Ectodermal cell (in vitro differentiated cells): ENCODE results near the gene SMAD7.

ENCODE experiments used
- H3K27ac ChIP-seq: 2 replicates; pipeline ENCODE4 v1.7.0; 2013; ENCODE audit warnings: mild to moderate bottlenecking, low read depth, low read length; ENCODE audit not compliant: insufficient read depth, poor library complexity, severe bottlenecking
- H3K27me3 ChIP-seq: 2 replicates; pipeline ENCODE4 v1.7.0; 2013; ENCODE audit warnings: mild to moderate bottlenecking, low read length; ENCODE audit not compliant: insufficient read depth, control insufficient read depth, poor library complexity, severe bottlenecking
- H3K36me3 ChIP-seq: one replicate; pipeline ENCODE4 v1.7.0; 2013; ENCODE audit warnings: low read length; ENCODE audit not compliant: control insufficient read depth, insufficient read depth
- H3K4me1 ChIP-seq: one replicate; pipeline ENCODE4 v1.7.0; 2013; ENCODE audit warnings: low read length; ENCODE audit not compliant: control insufficient read depth, insufficient read depth
- H3K4me3 ChIP-seq: 2 replicates; pipeline ENCODE4 v1.7.0; 2013; ENCODE audit warnings: low read depth, low read length, control low read depth; ENCODE audit not compliant: insufficient read depth
- H3K9me3 ChIP-seq: 2 replicates; pipeline ENCODE4 v1.7.0; 2013; ENCODE audit warnings: mild to moderate bottlenecking, low read length, moderate library complexity; ENCODE audit not compliant: control insufficient read depth
- WGBS, 2 experiments: methylation state at CpG; one replicate each; pipeline ENCODE4 v1.1.7; 2013; ENCODE audit warnings: missing lambda C conversion rate in 2 of 2; 5-methylcytosine and 5-hydroxymethylcytosine counted together

The SMAD7 gene

GRCh38 chr18:48958951-48959350 is 8.2 kb upstream of the SMAD7 start:
- WGBS, 2 experiments, result 82 to 84% methylated on average over 6 of the region's 6 CpGs
- no peak overlapping the region for H3K4me3 ChIP-seq
- H3K9me3 ChIP-seq, result no peaks in the 10 kb centered on the region
- H3K27ac ChIP-seq, result no peak overlapping the region
- H3K4me1 ChIP-seq, result peaks cover 27% of the 10 kb centered on the region
- no peaks in the 10 kb centered on the region for H3K36me3 ChIP-seq
- peaks cover 35% of the 10 kb centered on the region for H3K27me3 ChIP-seq

- Histone ChIP-seq H3K36me3 (no peaks in the 10 kb centered on the region), H3K4me1 (peaks cover 20% of the 10 kb centered on the region), H3K27ac (no peak overlapping the region), H3K9me3 (no peaks in the 10 kb centered on the region), H3K27me3 (peaks cover 44% of the 10 kb centered on the region), H3K4me3 (no peak overlapping the region)
- WGBS, 2 experiments, result 82 to 84% methylated on average over 4 of the region's 4 CpGs
These were observed 6.9 kb upstream of the SMAD7 start for GRCh38 chr18:48957616-48958015.

GRCh38 chr18:48957136-48957535 is 6.4 kb upstream of the SMAD7 start:
- H3K4me1 ChIP-seq, result peaks cover 18% of the 10 kb centered on the region

GRCh38 chr18:48956356-48956755 is 5.6 kb upstream of the SMAD7 start:
- Histone ChIP-seq H3K4me3 (no peak overlapping the region), H3K27ac (no peak overlapping the region), H3K36me3 (no peaks in the 10 kb centered on the region), H3K9me3 (no peaks in the 10 kb centered on the region), H3K27me3 (peaks cover 44% of the 10 kb centered on the region), H3K4me1 (peaks cover 18% of the 10 kb centered on the region)
- WGBS, 2 experiments, result 75 to 91% methylated on average over 1 of the region's 1 CpG

More at GRCh38 chr18:48957136-48957535, 6.4 kb upstream of the SMAD7 start:
- H3K36me3 ChIP-seq, result no peaks in the 10 kb centered on the region
- 93% methylated on average over 8 of the region's 8 CpGs for WGBS, 2 experiments
- no peak overlapping the region for H3K4me3 ChIP-seq
- H3K27me3 ChIP-seq, result peaks cover 44% of the 10 kb centered on the region
- no peaks in the 10 kb centered on the region for H3K9me3 ChIP-seq
- H3K27ac ChIP-seq, result no peak overlapping the region

- no peak overlapping the region for H3K27ac ChIP-seq
- no peaks in the 10 kb centered on the region for H3K36me3 ChIP-seq
- H3K9me3 ChIP-seq, result no peaks in the 10 kb centered on the region
- peaks cover 18% of the 10 kb centered on the region for H3K4me1 ChIP-seq
- WGBS, 2 experiments, result 53 to 61% methylated on average over 7 of the region's 7 CpGs
- peaks cover 44% of the 10 kb centered on the region for H3K27me3 ChIP-seq
- no peak overlapping the region for H3K4me3 ChIP-seq
These were observed 5.1 kb upstream of the SMAD7 start for GRCh38 chr18:48955830-48956261.

GRCh38 chr18:48954886-48955819 is 4.4 kb upstream of the SMAD7 start:
- no peak overlapping the region for H3K27ac ChIP-seq
- H3K36me3 ChIP-seq, result no peaks in the 10 kb centered on the region

GRCh38 chr18:48953104-48953706 is 2.4 kb upstream of the SMAD7 start:
- H3K27ac ChIP-seq, result peak overlapping the region; percentile 91
- peaks cover 49% of the 10 kb centered on the region for H3K27me3 ChIP-seq
- 53 to 61% methylated on average over 19 of the region's 19 CpGs for WGBS, 2 experiments
- H3K4me1 ChIP-seq, result peaks cover 19% of the 10 kb centered on the region
- H3K36me3 ChIP-seq, result no peaks in the 10 kb centered on the region
- no peaks in the 10 kb centered on the region for H3K9me3 ChIP-seq
- H3K4me3 ChIP-seq, result peak overlapping the region; percentile 48

More at GRCh38 chr18:48954886-48955819, 4.4 kb upstream of the SMAD7 start:
- H3K4me3 ChIP-seq, result no peak overlapping the region
- H3K4me1 ChIP-seq, result peaks cover 18% of the 10 kb centered on the region
- 85 to 87% methylated on average over 14 of the region's 14 CpGs for WGBS, 2 experiments
- H3K9me3 ChIP-seq, result no peaks in the 10 kb centered on the region
- H3K27me3 ChIP-seq, result peaks cover 44% of the 10 kb centered on the region

- H3K27me3 ChIP-seq, result peaks cover 52% of the 10 kb centered on the region
- no peaks in the 10 kb centered on the region for H3K36me3 ChIP-seq
- H3K4me1 ChIP-seq, result peaks cover 26% of the 10 kb centered on the region
- peak overlapping the region; percentile 48 for H3K4me3 ChIP-seq
- WGBS, 2 experiments, result 1% methylated on average over 66 to 67 of the region's 67 CpGs
- no peaks in the 10 kb centered on the region for H3K9me3 ChIP-seq
- peak overlapping the region; percentile 91 for H3K27ac ChIP-seq
These were observed 1.7 kb upstream of the SMAD7 start for GRCh38 chr18:48952287-48953103.

GRCh38 chr18:48951448-48952286 is 902 bp upstream of the SMAD7 start:
- Histone ChIP-seq H3K27ac (peak overlapping the region; percentile 91), H3K4me1 (peaks cover 30% of the 10 kb centered on the region)
- WGBS, 2 experiments, result 0% methylated on average over 86 to 91 of the region's 106 CpGs

More at GRCh38 chr18:48951448-48952286, 902 bp upstream of the SMAD7 start:
- peaks cover 57% of the 10 kb centered on the region for H3K27me3 ChIP-seq
- H3K9me3 ChIP-seq, result no peaks in the 10 kb centered on the region
- H3K4me3 ChIP-seq, result peak overlapping the region; percentile 51
- no peaks in the 10 kb centered on the region for H3K36me3 ChIP-seq
